HEK293T (cell line): ENCODE results near the gene DES.
"Not testable (repeated sequence)": the region's sequence is repeated elsewhere in the genome, so short reads cannot be mapped to it uniquely, and the experiment has no call there.

ENCODE experiments used
- ARNT ChIP-seq: fragments of 450-650 bp; IDR thresholded peaks from 2 replicates; pipeline ENCODE4 v1.6.1; 2017; ENCODE audit warnings: mild to moderate bottlenecking
- ELF4 ChIP-seq: fragments of 450-650 bp; IDR thresholded peaks from 2 replicates; pipeline ENCODE4 v1.6.1; 2017; ENCODE audit warnings: antibody characterized with exemption
- FOXK2 ChIP-seq: fragments of 450-650 bp; IDR thresholded peaks from 2 replicates; pipeline ENCODE4 v1.6.1; 2016; ENCODE audit warnings: mild to moderate bottlenecking
- FOXM1 ChIP-seq: fragments of 450-650 bp; IDR thresholded peaks from 2 replicates; pipeline ENCODE4 v1.6.1; 2017; ENCODE audit warnings: mild to moderate bottlenecking, borderline replicate concordance
- L3MBTL2 ChIP-seq: fragments of 450-650 bp; conservative IDR thresholded peaks from 2 replicates; pipeline ENCODE4 v1.6.1; 2016; ENCODE audit warnings: mild to moderate bottlenecking
- NFRKB ChIP-seq: fragments of 450-650 bp; IDR thresholded peaks from 2 replicates; pipeline ENCODE4 v1.6.1; 2016; ENCODE audit warnings: mild to moderate bottlenecking, moderate library complexity
- PKNOX1 ChIP-seq: fragments of 450-650 bp; IDR thresholded peaks from 2 replicates; pipeline ENCODE4 v1.6.1; 2016
- SP1 ChIP-seq: fragments of 450-650 bp; IDR thresholded peaks from 2 replicates; pipeline ENCODE4 v1.6.1; 2017
- SUZ12 ChIP-seq: fragments of 450-650 bp; IDR thresholded peaks from 2 replicates; pipeline ENCODE4 v1.6.1; 2016; ENCODE audit warnings: mild to moderate bottlenecking

GRCh38 chr2:219395056-219395455 is 23.1 kb upstream of the DES start:
- TF ChIP-seq NFRKB, FOXM1, L3MBTL2, SUZ12, ELF4, SP1, PKNOX1, FOXK2, ARNT: not testable (repeated sequence)
